WTC11 (cell line): Measurements from ENCODE around the gene SFMBT1. TPM values are rescaled to one million over a fixed set of nuclear protein-coding genes. Genes with fewer than 3 reads are reported as not detected.

ENCODE experiments used
- ATAC-seq: fragments of 200-7000 bp; cut with Tn5 transposase; 2 replicates; pipeline ENCODE4 v1.10.0; 2021; ENCODE audit warnings: mild to moderate bottlenecking, moderate library complexity
- CTCF ChIA-PET: fragments of 300-600 bp; sonication (Branson Sonifier 250); formaldehyde crosslinking; loops from one replicate; lab custom pipeline; 2021; ENCODE audit warnings: antibody characterized with exemption; lab: Charles Lee
- POLR2A ChIA-PET: fragments of 350-600 bp; sonication (Branson Sonifier 250); formaldehyde crosslinking; loops from one replicate; lab custom pipeline; 2021; ENCODE audit warnings: antibody characterized with exemption; lab: Charles Lee
- DNase-seq: peaks from one replicate; pipeline ENCODE4 v3.0.0; 2021; ENCODE audit warnings: low spot score
- H3K27ac Mint-ChIP-seq: 2 replicates; pipeline ENCODE4 v1.8.0; 2021; ENCODE audit warnings: mixed read lengths
- H3K27me3 Mint-ChIP-seq: 2 replicates; pipeline ENCODE4 v1.8.0; 2021; ENCODE audit warnings: low read depth, mild to moderate bottlenecking, moderate library complexity, mixed read lengths
- H3K36me3 Mint-ChIP-seq: 2 replicates; pipeline ENCODE4 v1.8.0; 2021; ENCODE audit warnings: mixed read lengths
- H3K4me1 Mint-ChIP-seq: 2 replicates; pipeline ENCODE4 v1.8.0; 2022; ENCODE audit warnings: mixed read lengths
- H3K4me3 Mint-ChIP-seq: 2 replicates; pipeline ENCODE4 v1.8.0; 2021; ENCODE audit warnings: mild to moderate bottlenecking, moderate library complexity, mixed read lengths
- H3K9me3 Mint-ChIP-seq: 2 replicates; pipeline ENCODE4 v1.8.0; 2021; ENCODE audit warnings: mixed read lengths
- CDX4 ChIP-seq: fragments of 250-450 bp; sonication (Bioruptor Pico); IDR thresholded peaks from 2 replicates; pipeline ENCODE4 v1.9.0; 2021; ENCODE audit warnings: moderate library complexity, mild to moderate bottlenecking, inconsistent platforms, borderline replicate concordance
- E2F5 ChIP-seq: sonication (generic); formaldehyde crosslinking; IDR thresholded peaks from 2 replicates; pipeline ENCODE4 v1.8.1; 2022; ENCODE audit warnings: mild to moderate bottlenecking, moderate library complexity, missing genetic modification reagents
- ELF4 ChIP-seq: sonication (generic); formaldehyde crosslinking; IDR thresholded peaks from 2 replicates; pipeline ENCODE4 v1.8.1; 2022; ENCODE audit warnings: low read depth, mild to moderate bottlenecking, moderate library complexity, missing genetic modification reagents
- GABPB1 ChIP-seq: sonication (generic); formaldehyde crosslinking; IDR thresholded peaks from 2 replicates; pipeline ENCODE4 v1.8.1; 2023; ENCODE audit warnings: mild to moderate bottlenecking, missing genetic modification reagents
- HMGA2 ChIP-seq: fragments of 250-450 bp; sonication (Bioruptor Pico); IDR thresholded peaks from 2 replicates; pipeline ENCODE4 v1.4.0; 2021; ENCODE audit warnings: mild to moderate bottlenecking, moderate library complexity
- NR2C2 ChIP-seq: sonication (generic); formaldehyde crosslinking; IDR thresholded peaks from 2 replicates; pipeline ENCODE4 v1.8.0; 2022; ENCODE audit warnings: mild to moderate bottlenecking, missing genetic modification reagents
- PRDM15 ChIP-seq: sonication (generic); formaldehyde crosslinking; IDR thresholded peaks from 2 replicates; pipeline ENCODE4 v1.8.0; 2022; ENCODE audit warnings: missing genetic modification reagents
- PRRX2 ChIP-seq: fragments of 250-450 bp; sonication (Bioruptor Pico); IDR thresholded peaks from 2 replicates; pipeline ENCODE4 v1.8.0; 2021; ENCODE audit warnings: mild to moderate bottlenecking
- RORB ChIP-seq: fragments of 250-450 bp; sonication (Bioruptor Pico); IDR thresholded peaks from 2 replicates; pipeline ENCODE4 v1.9.0; 2021; ENCODE audit warnings: mild to moderate bottlenecking
- ZBTB43 ChIP-seq: sonication (generic); formaldehyde crosslinking; IDR thresholded peaks from 2 replicates; pipeline ENCODE4 v1.8.1; 2023; ENCODE audit warnings: mild to moderate bottlenecking, missing genetic modification reagents
- ZNF263 ChIP-seq: sonication (generic); formaldehyde crosslinking; IDR thresholded peaks from 2 replicates; pipeline ENCODE4 v1.8.1; 2022; ENCODE audit warnings: low read depth, mild to moderate bottlenecking, moderate library complexity, missing genetic modification reagents
- ZNF425 ChIP-seq: fragments of 250-450 bp; sonication (Bioruptor Pico); conservative IDR thresholded peaks from 2 replicates; pipeline ENCODE4 v1.9.0; 2021; ENCODE audit warnings: mild to moderate bottlenecking
- ZNF532 ChIP-seq: fragments of 250-450 bp; sonication (Bioruptor Pico); IDR thresholded peaks from 2 replicates; pipeline ENCODE4 v1.9.0; 2021; ENCODE audit warnings: mild to moderate bottlenecking, borderline replicate concordance
- ZNF671 ChIP-seq: fragments of 250-450 bp; sonication (Bioruptor Pico); IDR thresholded peaks from 2 replicates; pipeline ENCODE4 v1.8.0; 2021; ENCODE audit warnings: mild to moderate bottlenecking
- total RNA-seq: library from RNA; stranded (reverse); gene quantifications from 3 replicates; pipeline ENCODE4 v1.2.3, GENCODE V29; 2021
- TF ChIP-seq, protein P1 (sequence below): fragments of 250-450 bp; sonication (Bioruptor Pico); IDR thresholded peaks from 2 replicates; pipeline ENCODE4 v1.9.0; 2021; ENCODE audit warnings: mild to moderate bottlenecking
- TF ChIP-seq, protein P2 (sequence below): sonication (generic); formaldehyde crosslinking; conservative IDR thresholded peaks from 2 replicates; pipeline ENCODE4 v1.8.1; 2023; ENCODE audit warnings: mild to moderate bottlenecking, low read depth, missing genetic modification reagents, moderate library complexity

Gene SFMBT1
- total RNA-seq, 1 experiment from 2014 or later: 20.9 TPM

GRCh38 chr3:52870471-52870870 lies 175.4 kb downstream of the SFMBT1 start:
- CTCF ChIA-PET: interaction anchor here (1.7 kb wide), 1 partner anchor 78 kb away, joined by 4 read pairs; no protein-coding TSS in a partner anchor
- Mint-ChIP-seq H3K4me1 (peaks cover 21% of the 10 kb centered on the region), H3K4me3 (no peak overlapping the region), H3K36me3 (peaks cover 10% of the 10 kb centered on the region; the same call in 1 of the 2 replicates), H3K9me3 (peaks cover 9% of the 10 kb centered on the region), H3K27me3 (no peaks in the 10 kb centered on the region; the same call in 1 of the 2 replicates), H3K27ac (no peak overlapping the region)
- POLR2A ChIA-PET: no interaction called here
- DNase-seq: no peak
- ATAC-seq: no peak
- TF ChIP-seq RORB (no peak), ZNF425 (CRISPR knock-in tag) (no peak), ZNF263 (CRISPR knock-in tag) (no peak), GABPB1 (CRISPR knock-in tag) (no peak), ELF4 (no peak), ZNF671 (CRISPR knock-in tag) (no peak), PRRX2 (no peak), E2F5 (CRISPR knock-in tag) (no peak), HMGA2 (CRISPR knock-in tag) (no peak), ZBTB43 (CRISPR knock-in tag) (no peak), NR2C2 (CRISPR knock-in tag) (no peak)
- TF ChIP-seq, protein P1, sequence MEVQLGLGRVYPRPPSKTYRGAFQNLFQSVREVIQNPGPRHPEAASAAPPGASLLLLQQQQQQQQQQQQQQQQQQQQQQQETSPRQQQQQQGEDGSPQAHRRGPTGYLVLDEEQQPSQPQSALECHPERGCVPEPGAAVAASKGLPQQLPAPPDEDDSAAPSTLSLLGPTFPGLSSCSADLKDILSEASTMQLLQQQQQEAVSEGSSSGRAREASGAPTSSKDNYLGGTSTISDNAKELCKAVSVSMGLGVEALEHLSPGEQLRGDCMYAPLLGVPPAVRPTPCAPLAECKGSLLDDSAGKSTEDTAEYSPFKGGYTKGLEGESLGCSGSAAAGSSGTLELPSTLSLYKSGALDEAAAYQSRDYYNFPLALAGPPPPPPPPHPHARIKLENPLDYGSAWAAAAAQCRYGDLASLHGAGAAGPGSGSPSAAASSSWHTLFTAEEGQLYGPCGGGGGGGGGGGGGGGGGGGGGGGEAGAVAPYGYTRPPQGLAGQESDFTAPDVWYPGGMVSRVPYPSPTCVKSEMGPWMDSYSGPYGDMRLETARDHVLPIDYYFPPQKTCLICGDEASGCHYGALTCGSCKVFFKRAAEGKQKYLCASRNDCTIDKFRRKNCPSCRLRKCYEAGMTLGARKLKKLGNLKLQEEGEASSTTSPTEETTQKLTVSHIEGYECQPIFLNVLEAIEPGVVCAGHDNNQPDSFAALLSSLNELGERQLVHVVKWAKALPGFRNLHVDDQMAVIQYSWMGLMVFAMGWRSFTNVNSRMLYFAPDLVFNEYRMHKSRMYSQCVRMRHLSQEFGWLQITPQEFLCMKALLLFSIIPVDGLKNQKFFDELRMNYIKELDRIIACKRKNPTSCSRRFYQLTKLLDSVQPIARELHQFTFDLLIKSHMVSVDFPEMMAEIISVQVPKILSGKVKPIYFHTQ (CRISPR knock-in tag): no peak

GRCh38 chr3:52866427-52866826 lies 179.4 kb downstream of the SFMBT1 start:
- POLR2A ChIA-PET: no interaction called here
- Mint-ChIP-seq H3K4me3 (no peak overlapping the region), H3K27me3 (no peaks in the 10 kb centered on the region; the same call in 1 of the 2 replicates), H3K9me3 (peaks cover 34% of the 10 kb centered on the region), H3K4me1 (no peaks in the 10 kb centered on the region), H3K27ac (no peak overlapping the region), H3K36me3 (peaks cover 30% of the 10 kb centered on the region)
- DNase-seq (no peak), ATAC-seq (no peak)
- CTCF ChIA-PET: interaction anchor here (1.0 to 2.0 kb wide), 4 partner anchors 13 to 74 kb away, joined by 3 to 11 read pairs (median 5); no protein-coding TSS in a partner anchor
- TF ChIP-seq ELF4 (no peak), PRDM15 (CRISPR knock-in tag) (no peak), CDX4 (no peak), ZNF532 (CRISPR knock-in tag) (no peak)
- TF ChIP-seq, protein P2, sequence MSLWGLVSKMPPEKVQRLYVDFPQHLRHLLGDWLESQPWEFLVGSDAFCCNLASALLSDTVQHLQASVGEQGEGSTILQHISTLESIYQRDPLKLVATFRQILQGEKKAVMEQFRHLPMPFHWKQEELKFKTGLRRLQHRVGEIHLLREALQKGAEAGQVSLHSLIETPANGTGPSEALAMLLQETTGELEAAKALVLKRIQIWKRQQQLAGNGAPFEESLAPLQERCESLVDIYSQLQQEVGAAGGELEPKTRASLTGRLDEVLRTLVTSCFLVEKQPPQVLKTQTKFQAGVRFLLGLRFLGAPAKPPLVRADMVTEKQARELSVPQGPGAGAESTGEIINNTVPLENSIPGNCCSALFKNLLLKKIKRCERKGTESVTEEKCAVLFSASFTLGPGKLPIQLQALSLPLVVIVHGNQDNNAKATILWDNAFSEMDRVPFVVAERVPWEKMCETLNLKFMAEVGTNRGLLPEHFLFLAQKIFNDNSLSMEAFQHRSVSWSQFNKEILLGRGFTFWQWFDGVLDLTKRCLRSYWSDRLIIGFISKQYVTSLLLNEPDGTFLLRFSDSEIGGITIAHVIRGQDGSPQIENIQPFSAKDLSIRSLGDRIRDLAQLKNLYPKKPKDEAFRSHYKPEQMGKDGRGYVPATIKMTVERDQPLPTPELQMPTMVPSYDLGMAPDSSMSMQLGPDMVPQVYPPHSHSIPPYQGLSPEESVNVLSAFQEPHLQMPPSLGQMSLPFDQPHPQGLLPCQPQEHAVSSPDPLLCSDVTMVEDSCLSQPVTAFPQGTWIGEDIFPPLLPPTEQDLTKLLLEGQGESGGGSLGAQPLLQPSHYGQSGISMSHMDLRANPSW (CRISPR knock-in tag): no peak
